Rectal smooth muscle tissue (tissue), 1 donor: Measurements from ENCODE around the gene CNOT4.

Experiments used
- H3K27ac ChIP-seq: one replicate; pipeline ENCODE4 v1.7.0; 2013; ENCODE audit warnings: low read depth, low read length, inconsistent platforms
- H3K27me3 ChIP-seq: one replicate; pipeline ENCODE4 v1.7.0; 2013; ENCODE audit warnings: low read length; ENCODE audit not compliant: control insufficient read depth, insufficient read depth
- H3K36me3 ChIP-seq: one replicate; pipeline ENCODE4 v1.7.0; 2013; ENCODE audit warnings: low read length; ENCODE audit not compliant: control insufficient read depth, insufficient read depth
- H3K4me1 ChIP-seq: one replicate; pipeline ENCODE4 v1.7.0; 2013; ENCODE audit warnings: low read length; ENCODE audit not compliant: control insufficient read depth, insufficient read depth
- H3K4me3 ChIP-seq: one replicate; pipeline ENCODE4 v1.7.0; 2013; ENCODE audit warnings: low read length
- H3K9ac ChIP-seq: one replicate; pipeline ENCODE4 v1.7.0; 2013; ENCODE audit warnings: low read length

The CNOT4 gene

GRCh38 chr7:135383525-135384175 is 126.3 kb downstream of the CNOT4 start:
- Histone ChIP-seq H3K36me3 (no peaks in the 10 kb centered on the region), H3K4me3 (no peak overlapping the region), H3K4me1 (no peaks in the 10 kb centered on the region), H3K9ac (no peak overlapping the region), H3K27me3 (no peaks in the 10 kb centered on the region), H3K27ac (no peak overlapping the region)

- Histone ChIP-seq H3K4me3 (no peak overlapping the region), H3K27ac (no peak overlapping the region), H3K9ac (no peak overlapping the region), H3K4me1 (no peaks in the 10 kb centered on the region), H3K36me3 (no peaks in the 10 kb centered on the region), H3K27me3 (no peaks in the 10 kb centered on the region)
Observed at GRCh38 chr7:135382173-135382572, 127.7 kb downstream of the CNOT4 start.

- no peaks in the 10 kb centered on the region for H3K27me3 ChIP-seq
- H3K4me1 ChIP-seq: no peaks in the 10 kb centered on the region
- H3K4me3 ChIP-seq: no peak overlapping the region
- H3K36me3 ChIP-seq: no peaks in the 10 kb centered on the region
- no peak overlapping the region for H3K9ac ChIP-seq
- no peak overlapping the region for H3K27ac ChIP-seq
Observed at GRCh38 chr7:135381369-135381768, 128.5 kb downstream of the CNOT4 start.

GRCh38 chr7:135380351-135380750 is 129.6 kb downstream of the CNOT4 start:
- Histone ChIP-seq H3K27me3 (no peaks in the 10 kb centered on the region), H3K9ac (no peak overlapping the region), H3K27ac (no peak overlapping the region), H3K4me1 (no peaks in the 10 kb centered on the region), H3K36me3 (no peaks in the 10 kb centered on the region), H3K4me3 (no peak overlapping the region)

- Histone ChIP-seq H3K4me1 (no peaks in the 10 kb centered on the region), H3K27me3 (no peaks in the 10 kb centered on the region), H3K4me3 (no peak overlapping the region), H3K27ac (no peak overlapping the region), H3K9ac (no peak overlapping the region), H3K36me3 (no peaks in the 10 kb centered on the region)
Observed at GRCh38 chr7:135377171-135377570, 132.7 kb downstream of the CNOT4 start.

- no peaks in the 10 kb centered on the region for H3K4me1 ChIP-seq
- no peak overlapping the region for H3K4me3 ChIP-seq
- no peak overlapping the region for H3K27ac ChIP-seq
- H3K9ac ChIP-seq: no peak overlapping the region
- no peaks in the 10 kb centered on the region for H3K27me3 ChIP-seq
- H3K36me3 ChIP-seq: no peaks in the 10 kb centered on the region
Observed at GRCh38 chr7:135375908-135376699, 133.8 kb downstream of the CNOT4 start.

- no peak overlapping the region for H3K9ac ChIP-seq
- H3K4me1 ChIP-seq: no peaks in the 10 kb centered on the region
- no peak overlapping the region for H3K27ac ChIP-seq
- no peaks in the 10 kb centered on the region for H3K27me3 ChIP-seq
- H3K36me3 ChIP-seq: no peaks in the 10 kb centered on the region
- no peak overlapping the region for H3K4me3 ChIP-seq
Observed at GRCh38 chr7:135374736-135375135, 135.2 kb downstream of the CNOT4 start.

- no peak overlapping the region for H3K9ac ChIP-seq
- no peak overlapping the region for H3K27ac ChIP-seq
- H3K4me1 ChIP-seq: no peaks in the 10 kb centered on the region
- no peak overlapping the region for H3K4me3 ChIP-seq
- H3K27me3 ChIP-seq: no peaks in the 10 kb centered on the region
- no peaks in the 10 kb centered on the region for H3K36me3 ChIP-seq
Observed at GRCh38 chr7:135372222-135372621, 137.7 kb downstream of the CNOT4 start.

- H3K27me3 ChIP-seq: no peaks in the 10 kb centered on the region
- no peaks in the 10 kb centered on the region for H3K36me3 ChIP-seq
- no peaks in the 10 kb centered on the region for H3K4me1 ChIP-seq
- no peak overlapping the region for H3K27ac ChIP-seq
- H3K4me3 ChIP-seq: no peak overlapping the region
- no peak overlapping the region for H3K9ac ChIP-seq
Observed at GRCh38 chr7:135370656-135371055, 139.2 kb downstream of the CNOT4 start.

GRCh38 chr7:135369405-135369804 is 140.5 kb downstream of the CNOT4 start:
- Histone ChIP-seq H3K9ac (no peak overlapping the region), H3K4me3 (no peak overlapping the region), H3K27me3 (no peaks in the 10 kb centered on the region), H3K4me1 (no peaks in the 10 kb centered on the region), H3K27ac (no peak overlapping the region), H3K36me3 (no peaks in the 10 kb centered on the region)

- H3K27ac ChIP-seq: no peak overlapping the region
- no peak overlapping the region for H3K4me3 ChIP-seq
- H3K36me3 ChIP-seq: no peaks in the 10 kb centered on the region
- no peaks in the 10 kb centered on the region for H3K4me1 ChIP-seq
- H3K9ac ChIP-seq: no peak overlapping the region
- no peaks in the 10 kb centered on the region for H3K27me3 ChIP-seq
Observed at GRCh38 chr7:135368416-135369186, 141.3 kb downstream of the CNOT4 start.

GRCh38 chr7:135366843-135367508 is 142.9 kb downstream of the CNOT4 start:
- no peaks in the 10 kb centered on the region for H3K4me1 ChIP-seq
- no peak overlapping the region for H3K4me3 ChIP-seq
- no peak overlapping the region for H3K9ac ChIP-seq
- H3K27ac ChIP-seq: no peak overlapping the region
- H3K36me3 ChIP-seq: peaks cover 4% of the 10 kb centered on the region
- H3K27me3 ChIP-seq: no peaks in the 10 kb centered on the region
